DND-41 (cell line): ENCODE results near the gene COX6A1.

Source experiments
- ATAC-seq: fragments of 200-7000 bp; cut with Tn5 transposase; 3 replicates; pipeline ENCODE4 v1.9.1; 2021; ENCODE audit warnings: low read depth; ENCODE audit not compliant: insufficient read depth
- DNase-seq: peaks from one replicate; pipeline ENCODE4 v3.0.0-alpha.2; 2020
- H2AFZ ChIP-seq: 2 replicates; pipeline ENCODE4 v1.6.0; 2012; ENCODE audit warnings: low read depth, low read length
- H3K27ac ChIP-seq: 2 replicates; pipeline ENCODE4 v1.5.1; 2012; ENCODE audit warnings: low read length, inconsistent platforms
- H3K27me3 ChIP-seq: fragments of 200-600 bp; sonication (generic); 2 replicates; pipeline ENCODE4 v1.6.0; 2012; ENCODE audit warnings: low read length, mild to moderate bottlenecking, inconsistent platforms; ENCODE audit not compliant: insufficient read depth, poor library complexity
- H3K36me3 ChIP-seq: 2 replicates; pipeline ENCODE4 v1.5.1; 2012; ENCODE audit warnings: low read length, inconsistent platforms; ENCODE audit not compliant: insufficient read depth
- H3K4me1 ChIP-seq: 2 replicates; pipeline ENCODE4 v1.5.1; 2012; ENCODE audit warnings: mild to moderate bottlenecking, low read length; ENCODE audit not compliant: insufficient read depth
- H3K4me2 ChIP-seq: 2 replicates; pipeline ENCODE4 v1.6.0; 2012; ENCODE audit warnings: mild to moderate bottlenecking, moderate library complexity, low read length, inconsistent platforms; ENCODE audit not compliant: insufficient read depth
- H3K4me3 ChIP-seq, 2 experiments: fragments of 200-600 bp in 1 of 2; shearing (Covaris generic) in 1 of 2; 2 replicates each; pipeline ENCODE4 v1.5.1; 2012 to 2016; ENCODE audit warnings: inconsistent platforms in 2 of 2, low read length in 2 of 2, mild to moderate bottlenecking in 2 of 2, low read depth in 1 of 2, moderate library complexity in 1 of 2
- H3K79me2 ChIP-seq: 2 replicates; pipeline ENCODE4 v1.6.0; 2012; ENCODE audit warnings: low read length, inconsistent platforms; ENCODE audit not compliant: insufficient read depth
- H3K9ac ChIP-seq: 2 replicates; pipeline ENCODE4 v1.6.0; 2012; ENCODE audit warnings: low read depth, mild to moderate bottlenecking, inconsistent platforms, low read length, moderate library complexity
- H3K9me3 ChIP-seq: 2 replicates; pipeline ENCODE4 v1.5.1; 2012; ENCODE audit warnings: low read length, moderate library complexity, mild to moderate bottlenecking, inconsistent platforms; ENCODE audit not compliant: insufficient read depth, severe bottlenecking
- H4K20me1 ChIP-seq: 2 replicates; pipeline ENCODE4 v1.6.0; 2012; ENCODE audit warnings: low read length; ENCODE audit not compliant: insufficient read depth
- EZH2 ChIP-seq: IDR thresholded peaks from 3 replicates; pipeline ENCODE4 v1.6.1; 2012; ENCODE audit warnings: borderline replicate concordance, low read depth, mild to moderate bottlenecking, moderate library complexity, low read length, inconsistent platforms; ENCODE audit not compliant: severe bottlenecking
- TF ChIP-seq, protein P1 (sequence below): IDR thresholded peaks from 2 replicates; pipeline ENCODE4 v1.5.1; 2012; ENCODE audit warnings: borderline replicate concordance, low read length, moderate library complexity, mild to moderate bottlenecking; ENCODE audit not compliant: poor library complexity, severe bottlenecking; ENCODE audit errors: extremely low read depth

The COX6A1 gene

DNA sequence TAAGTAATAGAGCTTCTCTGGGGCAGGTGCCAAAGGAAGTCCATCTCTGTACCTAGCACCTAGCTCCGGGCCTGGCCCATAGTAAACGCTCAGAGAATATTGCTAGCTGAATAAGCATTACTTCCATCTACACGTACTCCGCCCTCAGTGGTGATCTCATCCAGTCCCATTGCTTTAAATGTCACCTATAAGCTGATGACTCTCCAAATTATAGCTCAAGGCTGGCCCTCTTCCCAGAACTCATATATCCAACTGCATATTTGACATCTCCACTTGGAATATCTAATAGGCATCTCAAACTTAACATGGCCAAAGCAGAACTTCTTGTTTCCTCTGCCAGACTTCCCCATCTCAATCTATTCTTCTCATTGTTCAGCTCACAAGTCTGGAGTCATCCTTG lies 51.1 kb downstream of the COX6A1 start:
- Histone ChIP-seq H3K4me2 (no peak overlapping the region), H3K27me3 (no peaks in the 10 kb centered on the region), H2AFZ (no peak overlapping the region), H3K9me3 (no peaks in the 10 kb centered on the region), H3K9ac (no peak overlapping the region), H4K20me1 (no peaks in the 10 kb centered on the region), H3K36me3 (peaks cover 5% of the 10 kb centered on the region; the same call in 1 of the 2 replicates), H3K4me3 (no peak overlapping the region), H3K4me1 (no peaks in the 10 kb centered on the region), H3K27ac (no peak overlapping the region), H3K79me2 (no peaks in the 10 kb centered on the region)
- TF ChIP-seq, protein P1, sequence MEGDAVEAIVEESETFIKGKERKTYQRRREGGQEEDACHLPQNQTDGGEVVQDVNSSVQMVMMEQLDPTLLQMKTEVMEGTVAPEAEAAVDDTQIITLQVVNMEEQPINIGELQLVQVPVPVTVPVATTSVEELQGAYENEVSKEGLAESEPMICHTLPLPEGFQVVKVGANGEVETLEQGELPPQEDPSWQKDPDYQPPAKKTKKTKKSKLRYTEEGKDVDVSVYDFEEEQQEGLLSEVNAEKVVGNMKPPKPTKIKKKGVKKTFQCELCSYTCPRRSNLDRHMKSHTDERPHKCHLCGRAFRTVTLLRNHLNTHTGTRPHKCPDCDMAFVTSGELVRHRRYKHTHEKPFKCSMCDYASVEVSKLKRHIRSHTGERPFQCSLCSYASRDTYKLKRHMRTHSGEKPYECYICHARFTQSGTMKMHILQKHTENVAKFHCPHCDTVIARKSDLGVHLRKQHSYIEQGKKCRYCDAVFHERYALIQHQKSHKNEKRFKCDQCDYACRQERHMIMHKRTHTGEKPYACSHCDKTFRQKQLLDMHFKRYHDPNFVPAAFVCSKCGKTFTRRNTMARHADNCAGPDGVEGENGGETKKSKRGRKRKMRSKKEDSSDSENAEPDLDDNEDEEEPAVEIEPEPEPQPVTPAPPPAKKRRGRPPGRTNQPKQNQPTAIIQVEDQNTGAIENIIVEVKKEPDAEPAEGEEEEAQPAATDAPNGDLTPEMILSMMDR: no peak
- no peak for TF ChIP-seq EZH2
- DNase-seq (no peak), ATAC-seq (no peak)

DNA sequence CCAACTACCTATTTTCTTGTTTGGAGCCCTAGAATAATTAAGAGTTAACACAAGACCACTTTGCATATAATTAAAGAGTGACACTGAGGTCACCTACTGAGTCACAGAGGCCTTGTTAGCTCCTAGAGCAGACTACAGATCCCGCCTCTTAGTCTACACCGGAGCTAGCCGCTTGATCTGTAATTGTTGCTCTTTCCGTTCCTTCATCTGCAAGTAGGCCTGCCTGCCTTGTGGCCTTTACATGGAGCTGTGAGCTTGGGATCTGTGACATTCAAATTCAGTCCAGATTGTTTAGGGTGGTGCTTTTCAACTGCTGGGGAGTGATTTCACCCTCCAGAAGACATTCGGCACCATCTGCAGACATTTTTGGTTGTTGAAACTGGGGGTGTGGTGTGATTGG lies 52.4 kb downstream of the COX6A1 start:
- peaks cover 5% of the 10 kb centered on the region; the same call in 1 of the 2 replicates for H3K36me3 ChIP-seq
- H3K79me2 ChIP-seq: peaks cover 6% of the 10 kb centered on the region
- no peak for ATAC-seq
- DNase-seq: no peak
- no peaks in the 10 kb centered on the region for H3K27me3 ChIP-seq
- H3K4me3 ChIP-seq: no peak overlapping the region
- H3K27ac ChIP-seq: no peak overlapping the region
- H3K9ac ChIP-seq: no peak overlapping the region
- H3K4me2 ChIP-seq: no peak overlapping the region
- H3K9me3 ChIP-seq: no peaks in the 10 kb centered on the region
- TF ChIP-seq, protein P1: no peak
- no peak for TF ChIP-seq EZH2
- H2AFZ ChIP-seq: no peak overlapping the region
- H3K4me1 ChIP-seq: peaks cover 10% of the 10 kb centered on the region
- no peaks in the 10 kb centered on the region for H4K20me1 ChIP-seq
